Rectal smooth muscle tissue (tissue), 1 donor: ENCODE results near the gene THSD4.

Source experiments
- H3K27ac ChIP-seq: one replicate; pipeline ENCODE4 v1.7.0; 2013; ENCODE audit warnings: low read depth, low read length, inconsistent platforms
- H3K27me3 ChIP-seq: one replicate; pipeline ENCODE4 v1.7.0; 2013; ENCODE audit warnings: low read length; ENCODE audit not compliant: control insufficient read depth, insufficient read depth
- H3K36me3 ChIP-seq: one replicate; pipeline ENCODE4 v1.7.0; 2013; ENCODE audit warnings: low read length; ENCODE audit not compliant: control insufficient read depth, insufficient read depth
- H3K4me1 ChIP-seq: one replicate; pipeline ENCODE4 v1.7.0; 2013; ENCODE audit warnings: low read length; ENCODE audit not compliant: control insufficient read depth, insufficient read depth
- H3K4me3 ChIP-seq: one replicate; pipeline ENCODE4 v1.7.0; 2013; ENCODE audit warnings: low read length
- H3K9ac ChIP-seq: one replicate; pipeline ENCODE4 v1.7.0; 2013; ENCODE audit warnings: low read length

THSD4 gene

DNA sequence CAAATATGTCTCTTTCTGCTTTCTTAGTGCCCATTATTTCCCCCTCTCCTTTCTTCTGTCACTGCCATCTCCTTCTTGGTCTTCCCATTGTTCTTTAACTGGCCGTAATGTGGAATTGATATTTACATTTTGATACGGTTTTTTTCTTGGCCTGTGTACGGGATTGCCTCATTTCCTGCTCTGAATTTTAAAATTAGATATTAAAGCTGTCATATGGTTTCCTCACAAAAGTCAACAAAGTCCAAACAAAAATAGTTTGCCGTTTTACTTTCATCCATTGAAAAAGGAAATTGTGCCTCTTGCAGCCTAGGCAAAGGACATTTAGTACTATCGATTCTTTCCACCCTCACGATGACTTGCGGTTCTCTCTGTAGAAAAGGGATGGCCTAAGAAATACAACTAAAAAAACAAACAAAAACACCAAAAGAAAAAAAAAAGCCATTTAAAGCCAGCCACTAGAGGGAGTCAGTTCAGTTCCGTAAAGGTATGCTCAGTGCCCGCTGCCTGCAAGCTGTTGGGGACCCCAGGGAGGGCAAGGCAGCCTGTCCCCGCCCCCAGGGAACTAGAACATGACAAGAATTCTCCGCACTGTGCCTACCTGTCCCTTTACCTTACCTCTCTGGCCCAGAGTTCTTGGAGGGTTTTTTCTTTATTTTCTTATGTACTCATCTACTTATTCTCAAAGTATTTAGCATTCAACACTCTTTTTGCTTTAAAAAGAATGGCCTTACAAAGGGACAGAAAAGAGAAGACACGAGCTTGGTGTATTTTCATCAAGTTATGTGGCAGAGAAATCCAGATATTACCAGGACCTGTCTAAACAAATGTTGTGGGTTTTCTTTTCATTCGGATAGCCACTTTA lies 665.1 kb downstream of the THSD4 start:
- no peaks in the 10 kb centered on the region for H3K27me3 ChIP-seq
- no peak overlapping the region for H3K9ac ChIP-seq
- H3K36me3 ChIP-seq: no peaks in the 10 kb centered on the region
- no peaks in the 10 kb centered on the region for H3K4me1 ChIP-seq
- H3K27ac ChIP-seq: no peak overlapping the region
- H3K4me3 ChIP-seq: no peak overlapping the region

- Histone ChIP-seq H3K27ac (no peak overlapping the region), H3K4me3 (no peak overlapping the region), H3K36me3 (no peaks in the 10 kb centered on the region), H3K4me1 (no peaks in the 10 kb centered on the region), H3K27me3 (no peaks in the 10 kb centered on the region), H3K9ac (no peak overlapping the region)
Measured at GRCh38 chr15:71781179-71781964, 666.1 kb downstream of the THSD4 start.

- Histone ChIP-seq H3K27ac (no peak overlapping the region), H3K9ac (no peak overlapping the region), H3K4me1 (no peaks in the 10 kb centered on the region), H3K36me3 (no peaks in the 10 kb centered on the region), H3K27me3 (no peaks in the 10 kb centered on the region), H3K4me3 (no peak overlapping the region)
Measured at GRCh38 chr15:71781965-71782265, 666.6 kb downstream of the THSD4 start.

GRCh38 chr15:71782422-71783165 lies 667.3 kb downstream of the THSD4 start:
- Histone ChIP-seq H3K27ac (no peak overlapping the region), H3K36me3 (no peaks in the 10 kb centered on the region), H3K4me1 (no peaks in the 10 kb centered on the region), H3K9ac (no peak overlapping the region), H3K4me3 (no peak overlapping the region), H3K27me3 (no peaks in the 10 kb centered on the region)

DNA sequence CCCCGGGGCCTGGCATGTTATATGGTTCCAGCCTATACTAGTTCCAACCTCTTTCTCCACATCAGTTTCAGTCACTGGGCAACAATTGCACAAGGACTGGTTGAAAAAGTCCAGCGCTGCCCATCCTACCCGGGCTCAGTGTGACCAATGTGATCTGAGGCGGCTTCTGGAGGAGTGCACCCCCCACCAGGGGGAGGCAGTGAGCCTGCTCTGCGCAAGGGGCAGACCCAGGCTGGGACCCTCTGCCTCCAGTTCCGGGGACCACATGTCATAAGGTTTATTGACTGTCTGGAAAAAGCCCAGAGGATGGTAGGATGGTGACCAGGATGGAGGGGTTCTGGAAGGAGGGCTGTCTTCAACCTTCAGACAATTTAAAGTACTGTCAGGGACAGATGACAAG lies 669.4 kb downstream of the THSD4 start:
- Histone ChIP-seq H3K27ac (no peak overlapping the region), H3K4me1 (no peaks in the 10 kb centered on the region), H3K36me3 (no peaks in the 10 kb centered on the region), H3K27me3 (no peaks in the 10 kb centered on the region), H3K4me3 (no peak overlapping the region), H3K9ac (no peak overlapping the region)

- Histone ChIP-seq H3K27me3 (no peaks in the 10 kb centered on the region), H3K4me1 (no peaks in the 10 kb centered on the region), H3K27ac (no peak overlapping the region), H3K9ac (no peak overlapping the region), H3K36me3 (no peaks in the 10 kb centered on the region), H3K4me3 (no peak overlapping the region)
Measured at GRCh38 chr15:71785996-71786395, 670.7 kb downstream of the THSD4 start.

DNA sequence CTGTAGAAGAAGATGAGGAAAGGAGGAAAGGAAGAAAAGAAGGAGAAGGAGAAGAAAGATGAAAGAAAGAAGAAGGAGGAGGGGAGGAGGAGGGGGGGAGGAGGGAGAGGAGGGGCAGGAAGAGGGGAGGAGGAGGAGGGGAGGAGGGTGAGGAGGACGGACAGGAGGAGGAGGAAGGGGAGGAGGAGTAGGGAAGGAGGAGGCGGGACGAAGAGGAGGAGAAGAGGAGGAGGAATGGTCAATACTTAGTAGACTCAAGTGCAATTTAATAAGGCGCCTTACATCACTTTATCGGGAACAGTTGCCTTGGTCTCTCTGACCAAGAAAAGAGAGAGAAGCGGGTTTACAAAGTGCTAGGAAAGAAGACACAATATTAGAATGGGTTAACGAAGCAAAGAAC lies 671.4 kb downstream of the THSD4 start:
- Histone ChIP-seq H3K36me3 (no peaks in the 10 kb centered on the region), H3K27ac (no peak overlapping the region), H3K27me3 (no peaks in the 10 kb centered on the region), H3K4me3 (no peak overlapping the region), H3K9ac (no peak overlapping the region), H3K4me1 (no peaks in the 10 kb centered on the region)

GRCh38 chr15:71788646-71789579 lies 673.6 kb downstream of the THSD4 start:
- Histone ChIP-seq H3K27me3 (no peaks in the 10 kb centered on the region), H3K27ac (no peak overlapping the region), H3K4me3 (no peak overlapping the region), H3K36me3 (no peaks in the 10 kb centered on the region), H3K9ac (no peak overlapping the region), H3K4me1 (no peaks in the 10 kb centered on the region)

- Histone ChIP-seq H3K27ac (no peak overlapping the region), H3K27me3 (no peaks in the 10 kb centered on the region), H3K9ac (no peak overlapping the region), H3K4me3 (no peak overlapping the region), H3K4me1 (no peaks in the 10 kb centered on the region), H3K36me3 (no peaks in the 10 kb centered on the region)
Measured at GRCh38 chr15:71789616-71790015, 674.3 kb downstream of the THSD4 start.

DNA sequence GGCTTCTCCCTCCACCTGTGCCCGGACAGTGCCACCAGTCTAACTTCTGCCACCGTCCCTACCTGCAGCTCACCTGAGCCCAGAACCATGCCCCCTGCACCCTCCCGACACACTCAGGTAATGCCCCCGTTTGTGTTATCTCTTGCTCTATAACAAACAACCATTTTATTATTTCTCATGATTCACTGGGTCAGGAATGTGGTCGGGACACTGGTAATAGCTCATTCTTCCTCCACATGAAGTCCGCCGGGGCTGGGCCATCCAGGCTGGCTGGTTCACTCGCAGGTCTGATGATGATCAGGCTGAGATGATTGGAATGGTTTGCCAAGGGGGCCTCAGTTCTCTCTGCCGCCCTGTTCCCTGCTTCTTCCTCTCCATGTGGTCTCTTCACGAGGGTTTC lies 674.8 kb downstream of the THSD4 start:
- Histone ChIP-seq H3K4me3 (no peak overlapping the region), H3K27me3 (no peaks in the 10 kb centered on the region), H3K9ac (no peak overlapping the region), H3K4me1 (no peaks in the 10 kb centered on the region), H3K36me3 (no peaks in the 10 kb centered on the region), H3K27ac (no peak overlapping the region)

DNA sequence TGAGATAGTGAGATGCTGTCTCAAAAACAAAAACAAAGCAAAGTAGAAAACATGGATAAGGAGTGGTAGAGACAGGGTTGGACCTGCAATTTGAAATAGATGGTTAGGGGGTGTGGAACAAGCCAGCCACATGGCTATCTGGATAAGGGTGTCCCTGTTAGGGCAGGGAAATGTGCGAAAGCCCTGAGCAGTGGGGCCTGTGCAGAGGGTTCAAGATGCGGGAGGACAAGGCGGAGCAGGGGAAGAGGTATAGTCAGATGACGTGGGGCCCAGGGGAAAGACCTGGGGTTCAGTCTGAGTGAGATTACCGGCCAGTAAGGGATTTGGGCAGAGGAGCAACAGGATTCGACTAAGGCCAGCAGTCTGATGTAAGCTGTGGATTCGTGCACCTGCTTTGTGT lies 676.7 kb downstream of the THSD4 start:
- Histone ChIP-seq H3K27me3 (no peaks in the 10 kb centered on the region), H3K4me1 (no peaks in the 10 kb centered on the region), H3K36me3 (no peaks in the 10 kb centered on the region), H3K4me3 (no peak overlapping the region), H3K27ac (no peak overlapping the region), H3K9ac (no peak overlapping the region)

DNA sequence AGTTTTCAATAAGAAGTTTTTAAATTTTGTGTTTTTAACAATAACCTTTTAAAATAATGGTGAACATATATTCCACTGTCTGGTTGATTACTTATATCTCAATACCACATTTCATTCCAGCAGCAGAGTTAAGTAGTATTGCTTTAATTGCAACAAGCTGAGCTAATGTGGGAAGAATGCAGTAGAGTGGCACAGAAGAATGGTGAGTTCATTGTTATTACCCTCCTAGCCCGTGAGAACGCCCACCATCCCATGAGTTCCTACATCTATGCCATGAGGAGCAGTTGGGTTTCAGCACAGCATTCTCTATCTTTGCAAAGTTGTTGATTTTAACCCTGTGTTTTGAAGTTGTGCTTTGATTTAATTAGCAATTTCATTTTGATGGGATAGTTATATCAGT lies 677.2 kb downstream of the THSD4 start:
- H3K36me3 ChIP-seq: no peaks in the 10 kb centered on the region
- H3K27me3 ChIP-seq: no peaks in the 10 kb centered on the region
- no peaks in the 10 kb centered on the region for H3K4me1 ChIP-seq
- no peak overlapping the region for H3K27ac ChIP-seq
- no peak overlapping the region for H3K9ac ChIP-seq
- no peak overlapping the region for H3K4me3 ChIP-seq
